Vagina (tissue), 2 donors: ENCODE data around the gene HES5.
"Not testable (repeated sequence)": the region's sequence is repeated elsewhere in the genome, so short reads cannot be mapped to it uniquely, and the experiment has no call there.

Experiments
- CTCF ChIP-seq, 3 experiments: fragments of 450-650 bp in 2 of 3; fragments of 200-600 bp in 1 of 3; sonication (generic) in 1 of 3; IDR thresholded peaks; one replicate each; pipeline ENCODE4 v1.5.1; 2017 to 2019; ENCODE audit warnings: antibody characterized with exemption in 3 of 3, mild to moderate bottlenecking in 2 of 3, moderate library complexity in 2 of 3
- POLR2A ChIP-seq, 2 donors: fragments of 450-650 bp; IDR thresholded peaks; one replicate each; pipeline ENCODE4 v1.6.1; 2017; ENCODE audit warnings: antibody characterized with exemption in 2 of 2, mild to moderate bottlenecking in 2 of 2, moderate library complexity in 2 of 2
- POLR2AphosphoS5 ChIP-seq, 2 donors: sonication (generic); formaldehyde crosslinking; IDR thresholded peaks; one replicate each; pipeline ENCODE4 v1.9.0; 2017; ENCODE audit warnings: antibody characterized with exemption in 2 of 2, mild to moderate bottlenecking in 2 of 2, low read depth in 1 of 2; ENCODE audit not compliant: insufficient read depth in 1 of 2

- TF ChIP-seq CTCF (IDR thresholded peaks at IDR 0.05); POLR2AphosphoS5 (IDR thresholded peaks at IDR 0.05; ENCODE audit: insufficient read depth in 1 of 2, low read depth in 1 of 2); POLR2A (IDR thresholded peaks at IDR 0.05): not testable (repeated sequence)
These were observed 38.2 kb upstream of the HES5 start for GRCh38 chr1:2568187-2568816.
